Measurements from ENCODE around the gene CCND2. TPM values are rescaled to one million over a fixed set of nuclear protein-coding genes. Genes with fewer than 3 reads are reported as not detected.
A peak's percentile ranks its signal among the peaks of the same experiment; 100 is the strongest.

Gene CCND2
- total RNA-seq, 1 donor from 2014 or later = 98.0 TPM

DNA sequence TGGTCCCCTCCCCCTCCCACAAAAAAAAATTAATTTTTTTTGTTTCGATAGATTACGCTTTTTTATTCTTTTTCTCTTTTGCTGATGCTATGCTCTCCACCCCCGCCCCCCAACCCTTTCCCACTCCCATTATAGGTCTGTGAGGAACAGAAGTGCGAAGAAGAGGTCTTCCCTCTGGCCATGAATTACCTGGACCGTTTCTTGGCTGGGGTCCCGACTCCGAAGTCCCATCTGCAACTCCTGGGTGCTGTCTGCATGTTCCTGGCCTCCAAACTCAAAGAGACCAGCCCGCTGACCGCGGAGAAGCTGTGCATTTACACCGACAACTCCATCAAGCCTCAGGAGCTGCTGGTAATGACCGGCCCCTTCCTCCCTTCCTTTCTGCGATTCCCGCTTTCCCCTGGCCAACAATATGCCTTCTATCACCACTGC is 2.3 kb downstream of the CCND2 start:
- Mint-ChIP-seq H3K27ac (ENCODE audit: unreplicated experiment) (peak overlapping the region; percentile 92), H3K36me3 (ENCODE audit: unreplicated experiment) (no peaks in the 10 kb centered on the region), H3K9me3 (ENCODE audit: unreplicated experiment) (peaks cover 13% of the 10 kb centered on the region), H3K4me3 (ENCODE audit: unreplicated experiment) (peak overlapping the region; percentile 93), H3K4me1 (ENCODE audit: low read depth, unreplicated experiment) (peaks cover 31% of the 10 kb centered on the region), H3K27me3 (ENCODE audit: unreplicated experiment) (peaks cover 9% of the 10 kb centered on the region)
- no peak for DNase-seq
- TF ChIP-seq CTCF (IDR thresholded peaks at IDR 0.05; ENCODE audit: partially characterized antibody, unreplicated experiment) = no peak

- H3K27ac Mint-ChIP-seq (ENCODE audit: unreplicated experiment) = peak overlapping the region; percentile 24
- peak overlapping the region; percentile 93 for H3K4me3 Mint-ChIP-seq (ENCODE audit: unreplicated experiment)
- H3K9me3 Mint-ChIP-seq (ENCODE audit: unreplicated experiment) = peaks cover 13% of the 10 kb centered on the region
- no peaks in the 10 kb centered on the region for H3K36me3 Mint-ChIP-seq (ENCODE audit: unreplicated experiment)
- H3K27me3 Mint-ChIP-seq (ENCODE audit: unreplicated experiment) = peaks cover 9% of the 10 kb centered on the region
- DNase-seq = peak; percentile 85
- H3K4me1 Mint-ChIP-seq (ENCODE audit: low read depth, unreplicated experiment) = peaks cover 31% of the 10 kb centered on the region
- TF ChIP-seq CTCF (IDR thresholded peaks at IDR 0.05; ENCODE audit: partially characterized antibody, unreplicated experiment) = peak; percentile 88
These were observed 3.1 kb downstream of the CCND2 start for GRCh38 chr12:4276524-4277204.

- Mint-ChIP-seq H3K9me3 (ENCODE audit: unreplicated experiment) (peaks cover 13% of the 10 kb centered on the region), H3K4me3 (ENCODE audit: unreplicated experiment) (peak overlapping the region; percentile 93), H3K36me3 (ENCODE audit: unreplicated experiment) (no peaks in the 10 kb centered on the region), H3K27me3 (ENCODE audit: unreplicated experiment) (peaks cover 9% of the 10 kb centered on the region), H3K4me1 (ENCODE audit: low read depth, unreplicated experiment) (peaks cover 31% of the 10 kb centered on the region), H3K27ac (ENCODE audit: unreplicated experiment) (peak overlapping the region; percentile 24)
- peak; percentile 39 for TF ChIP-seq CTCF (IDR thresholded peaks at IDR 0.05; ENCODE audit: partially characterized antibody, unreplicated experiment)
- DNase-seq = no peak
These were observed 3.6 kb downstream of the CCND2 start for GRCh38 chr12:4277205-4277543.

GRCh38 chr12:4277857-4278256 is 4.3 kb downstream of the CCND2 start:
- no peak for TF ChIP-seq CTCF (IDR thresholded peaks at IDR 0.05; ENCODE audit: partially characterized antibody, unreplicated experiment)
- H3K9me3 Mint-ChIP-seq (ENCODE audit: unreplicated experiment) = peaks cover 14% of the 10 kb centered on the region
- H3K4me3 Mint-ChIP-seq (ENCODE audit: unreplicated experiment) = no peak overlapping the region
- H3K36me3 Mint-ChIP-seq (ENCODE audit: unreplicated experiment) = no peaks in the 10 kb centered on the region
- no peak for DNase-seq
- H3K27me3 Mint-ChIP-seq (ENCODE audit: unreplicated experiment) = peaks cover 11% of the 10 kb centered on the region
- H3K27ac Mint-ChIP-seq (ENCODE audit: unreplicated experiment) = no peak overlapping the region
- peaks cover 31% of the 10 kb centered on the region for H3K4me1 Mint-ChIP-seq (ENCODE audit: low read depth, unreplicated experiment)

DNA sequence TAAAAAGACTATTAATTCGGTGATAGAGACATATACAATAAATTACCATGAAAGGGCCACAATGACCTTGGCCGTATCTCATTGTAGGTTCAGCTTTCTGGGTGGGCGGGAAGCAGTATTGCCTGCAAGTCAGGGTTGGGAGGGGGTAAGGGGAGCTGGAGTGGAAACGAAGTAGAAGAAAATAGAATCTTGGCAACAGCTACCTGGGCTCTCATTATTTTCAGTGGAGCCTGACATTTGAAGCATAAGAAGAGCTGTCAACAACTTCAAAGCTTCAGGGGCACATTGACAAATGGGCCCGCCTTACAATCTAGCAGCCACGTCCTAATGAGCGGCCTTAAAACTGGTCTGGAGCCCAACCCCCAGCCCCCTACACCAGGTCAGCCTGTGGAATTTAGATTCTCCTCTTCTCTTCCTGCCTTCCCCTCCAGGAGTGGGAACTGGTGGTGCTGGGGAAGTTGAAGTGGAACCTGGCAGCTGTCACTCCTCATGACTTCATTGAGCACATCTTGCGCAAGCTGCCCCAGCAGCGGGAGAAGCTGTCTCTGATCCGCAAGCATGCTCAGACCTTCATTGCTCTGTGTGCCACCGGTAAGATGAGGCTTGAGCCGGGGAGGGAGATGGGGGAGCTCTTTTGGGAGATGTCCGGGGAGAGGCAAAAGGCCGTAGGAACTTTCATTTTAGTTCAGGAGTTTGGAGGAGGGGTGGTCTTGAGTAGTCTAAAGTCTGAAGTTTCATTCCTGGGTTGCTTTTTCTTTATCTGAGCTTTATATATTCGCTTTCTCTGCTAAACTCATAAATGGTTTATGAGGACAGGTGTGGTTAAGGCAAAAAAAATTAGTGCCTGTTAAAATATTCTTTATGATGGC is 5.0 kb downstream of the CCND2 start:
- Mint-ChIP-seq H3K27me3 (ENCODE audit: unreplicated experiment) (peaks cover 8% of the 10 kb centered on the region), H3K9me3 (ENCODE audit: unreplicated experiment) (peaks cover 10% of the 10 kb centered on the region), H3K36me3 (ENCODE audit: unreplicated experiment) (no peaks in the 10 kb centered on the region), H3K27ac (ENCODE audit: unreplicated experiment) (peak overlapping the region; percentile 46), H3K4me1 (ENCODE audit: low read depth, unreplicated experiment) (peaks cover 29% of the 10 kb centered on the region), H3K4me3 (ENCODE audit: unreplicated experiment) (peak overlapping the region; percentile 66)
- DNase-seq = no peak
- TF ChIP-seq CTCF (IDR thresholded peaks at IDR 0.05; ENCODE audit: partially characterized antibody, unreplicated experiment) = no peak
